Measurements from ENCODE around the gene DGKD. TPM values are rescaled to one million over a fixed set of nuclear protein-coding genes. Genes with fewer than 3 reads are reported as not detected.

DGKD gene
- polyA plus RNA-seq, 1 donor, result 20.7 TPM

DNA sequence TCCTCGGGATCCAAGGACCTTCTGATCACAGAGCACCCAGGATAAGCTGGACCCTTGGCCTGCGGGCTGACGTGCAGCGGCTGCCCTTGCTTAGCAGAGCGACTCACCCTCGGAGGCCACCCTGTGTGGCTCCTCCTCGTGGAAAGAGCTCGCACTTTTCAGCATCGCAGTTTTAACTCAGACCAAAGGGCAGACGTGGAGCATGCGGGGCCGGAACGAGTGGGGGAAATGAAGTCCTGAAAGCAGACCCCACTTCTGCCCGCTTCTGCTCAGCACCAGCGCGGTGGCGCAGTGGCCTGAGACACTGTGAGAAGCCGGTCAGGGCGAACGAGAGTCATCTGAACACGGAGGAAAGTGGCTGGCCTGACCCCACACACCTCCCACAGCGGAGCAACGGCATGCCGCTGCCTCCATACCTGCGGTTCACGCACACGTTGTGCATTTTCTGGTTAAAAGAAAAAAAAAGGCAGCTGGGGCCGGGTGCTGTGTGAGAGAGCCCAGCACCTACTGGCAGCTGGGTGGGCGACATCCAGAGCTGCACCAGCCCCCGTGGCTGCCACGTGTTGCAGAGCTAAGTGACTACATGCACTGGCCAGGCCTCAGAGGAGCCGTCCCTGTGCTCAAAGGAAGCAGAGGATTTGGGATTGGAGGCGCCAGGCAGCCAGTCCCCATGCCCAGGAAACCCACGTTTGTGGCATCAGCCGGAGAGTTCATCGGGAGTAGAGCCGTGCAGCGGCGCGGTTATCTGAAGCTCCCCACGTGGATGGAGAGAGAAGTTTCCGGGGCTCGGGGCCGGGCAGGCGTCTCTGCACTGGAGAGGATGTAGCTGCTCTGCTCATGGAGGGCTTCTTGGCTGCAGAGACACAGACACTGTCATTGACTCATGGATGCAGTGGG, 122.6 kb downstream of the DGKD start:
- Histone ChIP-seq H3K4me3 (ENCODE audit: low read length) (no peak overlapping the region), H3K36me3 (ENCODE audit: control insufficient read depth, insufficient read depth, low read length) (peaks cover 67% of the 10 kb centered on the region), H3K4me1 (ENCODE audit: control insufficient read depth, insufficient read depth, low read length) (no peaks in the 10 kb centered on the region), H3K27me3 (ENCODE audit: control insufficient read depth, insufficient read depth, low read length) (no peaks in the 10 kb centered on the region), H3K27ac (ENCODE audit: low read length) (no peak overlapping the region), H3K9me3 (ENCODE audit: control insufficient read depth, low read depth, low read length) (peaks cover 8% of the 10 kb centered on the region)
- DNase-seq, result no peak
- WGBS (ENCODE audit: insufficient coverage, low lambda C conversion rate), result 80% methylated on average over 1 of the region's 45 CpGs

DNA sequence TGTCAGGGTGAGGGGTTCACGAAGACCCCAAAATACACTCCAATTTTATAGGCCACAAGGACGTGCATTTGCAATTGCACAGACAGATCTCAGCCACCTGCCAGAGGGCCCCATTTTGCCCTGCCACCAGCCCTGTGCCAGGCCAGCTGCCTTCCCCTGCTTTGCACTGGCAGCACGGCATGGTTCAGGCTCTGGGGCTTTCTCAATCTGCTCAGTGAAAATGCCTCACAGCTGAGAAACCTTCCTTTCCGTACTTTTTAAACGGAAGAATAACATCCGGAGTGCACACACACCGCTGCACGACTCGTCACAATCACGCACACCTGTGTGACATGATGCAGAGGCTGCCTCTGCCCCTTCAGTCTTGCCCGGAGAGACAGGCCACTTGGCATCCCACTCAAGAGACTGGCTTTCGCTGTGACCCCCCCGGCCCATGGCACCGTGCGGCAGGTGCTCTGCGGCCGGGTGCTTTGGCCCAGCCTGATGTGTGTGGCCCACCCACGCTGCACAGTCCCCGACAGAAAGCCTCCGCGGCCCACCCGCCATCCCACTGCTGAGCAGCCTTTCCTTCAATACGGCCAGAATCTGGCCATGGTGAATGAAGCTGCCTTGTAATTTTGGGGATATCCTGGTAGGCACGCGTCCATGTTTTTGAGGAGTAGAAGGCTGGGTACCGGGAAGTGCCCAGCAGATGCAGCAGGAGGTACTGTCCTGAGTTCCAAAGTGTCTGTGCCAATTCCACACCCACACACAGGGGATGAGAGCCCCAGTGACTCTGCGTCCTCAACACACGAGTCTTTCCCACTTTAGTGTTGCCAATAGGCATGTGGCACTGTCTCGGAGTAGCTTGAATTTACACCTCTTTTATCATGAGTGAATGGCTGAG, 123.5 kb downstream of the DGKD start:
- 80% methylated on average over 1 of the region's 29 CpGs for WGBS (ENCODE audit: insufficient coverage, low lambda C conversion rate)
- peaks cover 64% of the 10 kb centered on the region for H3K36me3 ChIP-seq (ENCODE audit: control insufficient read depth, insufficient read depth, low read length)
- no peak for DNase-seq

DNA sequence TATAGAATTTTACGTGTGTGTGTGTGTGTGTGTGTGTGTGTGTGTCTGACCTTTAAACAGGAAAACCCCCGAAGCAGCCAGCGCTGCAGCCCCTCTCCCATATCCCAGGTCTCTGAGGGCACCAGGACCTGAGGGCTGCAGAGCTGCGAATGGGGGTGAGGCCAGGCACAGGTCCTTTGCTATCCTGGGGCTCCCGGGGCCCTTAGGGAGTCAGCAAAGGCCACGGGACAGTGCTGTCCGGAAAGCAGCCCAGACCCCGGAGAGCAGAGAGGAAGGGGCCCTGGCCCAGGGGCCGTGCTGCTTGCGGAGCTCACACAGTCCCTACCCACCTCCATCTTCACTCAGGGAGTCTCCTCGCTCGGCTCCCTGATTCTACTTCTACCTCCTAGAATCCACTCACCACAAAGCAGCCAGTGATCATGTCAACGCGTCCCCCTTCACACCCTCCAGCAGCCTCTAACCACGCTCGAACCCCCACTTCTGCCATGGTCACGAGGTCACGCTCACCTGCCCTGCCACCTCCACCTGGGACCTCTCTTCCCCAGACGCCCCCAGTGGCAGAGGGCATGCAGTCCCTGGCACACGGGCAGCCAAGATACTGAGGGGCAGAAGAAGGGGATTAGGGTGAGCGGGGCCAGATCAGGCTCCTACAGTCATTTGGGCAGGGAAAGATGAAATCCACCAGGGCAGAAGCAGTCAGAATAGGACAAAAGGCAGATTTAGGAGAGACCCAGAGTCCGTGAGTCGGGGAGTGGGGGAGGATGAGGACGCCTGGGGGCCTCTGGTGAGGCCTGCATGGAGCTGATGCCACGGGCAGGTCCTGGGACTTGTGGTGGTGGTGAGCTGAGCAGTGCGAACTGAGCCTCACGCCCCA, 125.6 kb downstream of the DGKD start:
- Histone ChIP-seq H3K4me1 (ENCODE audit: control insufficient read depth, insufficient read depth, low read length) (no peaks in the 10 kb centered on the region), H3K27me3 (ENCODE audit: control insufficient read depth, insufficient read depth, low read length) (no peaks in the 10 kb centered on the region), H3K9me3 (ENCODE audit: control insufficient read depth, low read depth, low read length) (peaks cover 8% of the 10 kb centered on the region), H3K27ac (ENCODE audit: low read length) (no peak overlapping the region), H3K4me3 (ENCODE audit: low read length) (no peak overlapping the region), H3K36me3 (ENCODE audit: control insufficient read depth, insufficient read depth, low read length) (peaks cover 83% of the 10 kb centered on the region)
- DNase-seq, result no peak
- WGBS (ENCODE audit: insufficient coverage, low lambda C conversion rate), result no CpG with 5 or more reads among the region's 27 CpGs

More for the DNA sequence above, 123.5 kb downstream of the DGKD start:
- Histone ChIP-seq H3K27ac (ENCODE audit: low read length) (no peak overlapping the region), H3K27me3 (ENCODE audit: control insufficient read depth, insufficient read depth, low read length) (no peaks in the 10 kb centered on the region), H3K9me3 (ENCODE audit: control insufficient read depth, low read depth, low read length) (peaks cover 8% of the 10 kb centered on the region), H3K4me1 (ENCODE audit: control insufficient read depth, insufficient read depth, low read length) (no peaks in the 10 kb centered on the region), H3K4me3 (ENCODE audit: low read length) (no peak overlapping the region)

DNA sequence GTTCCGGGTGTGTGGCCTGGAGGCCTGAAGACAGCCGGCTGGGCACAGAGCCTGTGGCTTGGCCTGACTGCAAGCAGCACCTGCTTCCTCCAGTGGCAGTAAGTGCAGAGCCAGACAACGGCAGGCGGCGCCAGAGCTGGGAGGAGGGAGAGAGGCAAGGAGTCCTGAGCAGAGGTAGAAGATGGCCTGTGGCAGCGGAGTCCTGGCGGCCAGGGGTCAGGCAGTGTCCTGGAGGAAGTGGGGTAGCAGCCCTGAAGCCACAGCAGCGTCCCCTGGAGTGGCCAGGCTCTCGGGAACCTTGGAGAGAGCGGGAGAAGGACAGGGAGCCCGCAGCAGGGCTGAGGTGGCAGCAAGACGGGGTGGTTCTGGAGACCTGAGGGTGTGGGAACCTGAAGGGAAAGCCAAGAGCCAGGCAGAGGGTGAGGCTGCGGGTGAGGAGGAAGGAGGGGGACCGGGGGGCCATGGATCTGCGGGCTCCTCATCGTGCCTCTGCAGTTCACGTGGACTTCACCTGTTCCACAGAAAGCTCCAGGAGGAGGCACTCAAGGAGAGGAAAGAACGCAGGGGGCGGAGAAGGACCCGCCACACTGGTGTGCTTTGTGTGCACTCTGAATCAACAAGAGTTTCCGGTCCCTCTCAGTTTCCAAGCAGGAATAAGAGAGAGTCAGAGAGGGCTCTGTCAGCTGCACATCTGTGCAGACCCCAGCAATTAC, 126.4 kb downstream of the DGKD start:
- peaks cover 5% of the 10 kb centered on the region for H3K9me3 ChIP-seq (ENCODE audit: control insufficient read depth, low read depth, low read length)
- H3K27me3 ChIP-seq (ENCODE audit: control insufficient read depth, insufficient read depth, low read length), result no peaks in the 10 kb centered on the region
- WGBS (ENCODE audit: insufficient coverage, low lambda C conversion rate), result no CpG with 5 or more reads among the region's 21 CpGs
- no peaks in the 10 kb centered on the region for H3K4me1 ChIP-seq (ENCODE audit: control insufficient read depth, insufficient read depth, low read length)
- H3K4me3 ChIP-seq (ENCODE audit: low read length), result no peak overlapping the region
- no peak for DNase-seq
- H3K27ac ChIP-seq (ENCODE audit: low read length), result no peak overlapping the region
- peaks cover 87% of the 10 kb centered on the region for H3K36me3 ChIP-seq (ENCODE audit: control insufficient read depth, insufficient read depth, low read length)

DNA sequence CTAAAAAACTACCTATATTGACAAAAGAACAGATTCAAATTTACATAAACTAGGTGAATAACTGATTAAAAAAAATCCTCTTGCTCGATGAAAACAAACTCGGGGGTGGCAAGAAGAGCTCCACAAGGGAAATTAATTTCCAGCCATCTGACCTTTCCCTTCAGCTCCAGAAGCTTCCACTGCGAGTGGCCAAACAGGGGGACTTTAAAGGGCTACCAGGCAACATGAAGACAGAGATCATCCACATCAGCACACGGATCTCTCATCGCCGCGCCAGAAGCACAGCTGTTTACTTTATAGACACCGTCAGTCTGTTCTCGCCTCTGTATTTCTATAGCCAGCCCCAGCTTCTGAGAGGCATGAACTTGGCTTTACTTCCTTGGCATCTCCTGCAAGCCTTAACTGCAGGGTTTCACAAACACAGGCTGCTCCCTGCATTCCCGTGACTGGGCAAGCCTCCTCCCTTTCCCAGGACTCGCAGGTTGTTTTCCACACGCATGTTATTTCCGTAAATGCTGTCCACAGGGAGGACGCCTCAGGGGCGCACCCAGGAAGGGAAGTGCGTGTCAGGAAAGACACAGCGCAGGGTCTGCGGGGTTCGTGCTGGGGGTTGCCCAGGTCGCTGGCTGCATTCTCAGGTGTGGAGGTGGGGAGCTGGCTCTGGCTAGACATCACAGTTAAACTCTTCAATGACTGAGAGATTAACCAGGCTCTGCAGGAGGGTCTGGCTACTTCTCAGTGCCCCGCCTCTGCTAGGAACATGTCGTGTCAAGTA, 127.3 kb downstream of the DGKD start:
- H3K27me3 ChIP-seq (ENCODE audit: control insufficient read depth, insufficient read depth, low read length), result no peaks in the 10 kb centered on the region
- H3K27ac ChIP-seq (ENCODE audit: low read length), result no peak overlapping the region
- H3K4me1 ChIP-seq (ENCODE audit: control insufficient read depth, insufficient read depth, low read length), result no peaks in the 10 kb centered on the region
- 96% methylated on average over 4 of the region's 22 CpGs for WGBS (ENCODE audit: insufficient coverage, low lambda C conversion rate)
- peaks cover 87% of the 10 kb centered on the region for H3K36me3 ChIP-seq (ENCODE audit: control insufficient read depth, insufficient read depth, low read length)
- H3K4me3 ChIP-seq (ENCODE audit: low read length), result no peak overlapping the region
- H3K9me3 ChIP-seq (ENCODE audit: control insufficient read depth, low read depth, low read length), result peaks cover 5% of the 10 kb centered on the region
- DNase-seq, result no peak

DNA sequence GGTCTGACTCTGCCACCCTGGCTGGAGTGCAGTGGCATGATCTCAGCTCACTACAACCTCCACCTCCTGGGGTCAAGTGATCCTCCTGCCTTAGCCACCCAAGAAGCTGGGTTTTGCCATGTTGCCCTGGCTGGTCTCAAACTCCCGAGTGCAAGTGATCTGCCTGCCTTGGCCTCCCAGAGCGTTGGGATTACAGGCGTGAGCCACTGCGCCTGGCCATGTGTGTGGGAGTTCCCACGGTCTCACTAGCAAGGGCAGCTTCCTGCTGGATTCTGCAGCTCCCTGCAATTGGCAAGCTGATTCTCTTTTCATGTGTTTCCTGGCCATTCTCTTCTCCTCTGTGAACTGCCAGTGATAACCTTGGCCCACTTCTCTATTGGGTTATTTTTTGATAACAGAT, 128.3 kb downstream of the DGKD start:
- no CpG with 5 or more reads among the region's 5 CpGs for WGBS (ENCODE audit: insufficient coverage, low lambda C conversion rate)
- H3K27ac ChIP-seq (ENCODE audit: low read length), result no peak overlapping the region

DNA sequence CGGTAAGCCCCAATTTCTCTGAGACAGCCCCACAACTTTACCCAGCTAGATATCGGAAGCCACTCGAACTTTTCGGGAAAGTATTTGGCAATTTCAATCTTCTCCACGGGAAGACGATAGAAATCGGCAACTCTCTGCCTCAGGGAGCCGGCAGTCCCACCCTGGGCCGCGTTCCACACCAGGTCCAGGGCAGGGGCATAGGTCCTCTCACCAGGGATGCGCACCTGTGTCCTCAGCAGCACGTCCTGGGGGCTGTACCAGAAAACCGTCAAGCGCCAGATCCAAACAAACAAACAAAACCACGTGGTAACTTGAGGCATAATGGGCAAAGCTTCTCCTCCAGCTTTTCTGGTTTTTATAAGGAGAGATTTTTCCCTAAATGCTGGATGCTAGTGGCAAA, 131.4 kb downstream of the DGKD start:
- no peak overlapping the region for H3K4me3 ChIP-seq (ENCODE audit: low read length)
- H3K9me3 ChIP-seq (ENCODE audit: control insufficient read depth, low read depth, low read length), result no peaks in the 10 kb centered on the region
- H3K27me3 ChIP-seq (ENCODE audit: control insufficient read depth, insufficient read depth, low read length), result no peaks in the 10 kb centered on the region
- H3K27ac ChIP-seq (ENCODE audit: low read length), result no peak overlapping the region
- WGBS (ENCODE audit: insufficient coverage, low lambda C conversion rate), result no CpG with 5 or more reads among the region's 15 CpGs
- no peak for DNase-seq
- peaks cover 67% of the 10 kb centered on the region for H3K36me3 ChIP-seq (ENCODE audit: control insufficient read depth, insufficient read depth, low read length)
- no peaks in the 10 kb centered on the region for H3K4me1 ChIP-seq (ENCODE audit: control insufficient read depth, insufficient read depth, low read length)

More for the DNA sequence above, 128.3 kb downstream of the DGKD start:
- no peaks in the 10 kb centered on the region for H3K4me1 ChIP-seq (ENCODE audit: control insufficient read depth, insufficient read depth, low read length)
- H3K27me3 ChIP-seq (ENCODE audit: control insufficient read depth, insufficient read depth, low read length), result no peaks in the 10 kb centered on the region
- peaks cover 80% of the 10 kb centered on the region for H3K36me3 ChIP-seq (ENCODE audit: control insufficient read depth, insufficient read depth, low read length)
- no peak for DNase-seq
- H3K4me3 ChIP-seq (ENCODE audit: low read length), result no peak overlapping the region
- peaks cover 3% of the 10 kb centered on the region for H3K9me3 ChIP-seq (ENCODE audit: control insufficient read depth, low read depth, low read length)

DNA sequence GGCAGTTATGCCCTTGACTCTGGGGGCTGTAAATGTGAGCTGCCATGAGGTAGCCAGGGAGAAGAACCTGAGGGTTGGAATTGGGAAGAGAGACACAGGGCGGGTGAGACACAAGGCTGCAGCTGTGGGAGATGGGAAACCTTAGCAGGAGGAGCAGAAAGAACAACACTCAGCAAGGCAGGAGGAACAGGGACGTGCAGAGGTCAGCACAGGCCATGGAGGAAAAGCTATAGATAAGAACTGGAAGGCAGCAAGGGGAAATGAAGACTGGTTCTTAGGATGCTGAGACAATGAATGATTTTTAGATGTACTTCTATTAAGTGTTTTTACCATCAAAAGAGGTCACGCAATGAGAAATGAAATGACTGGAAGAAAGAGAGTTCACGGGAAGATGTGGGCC, 132.1 kb downstream of the DGKD start:
- H3K36me3 ChIP-seq (ENCODE audit: control insufficient read depth, insufficient read depth, low read length), result peaks cover 69% of the 10 kb centered on the region
- no peaks in the 10 kb centered on the region for H3K4me1 ChIP-seq (ENCODE audit: control insufficient read depth, insufficient read depth, low read length)
- DNase-seq, result no peak
- no peak overlapping the region for H3K27ac ChIP-seq (ENCODE audit: low read length)
- 100% methylated on average over 2 of the region's 4 CpGs for WGBS (ENCODE audit: insufficient coverage, low lambda C conversion rate)
- no peaks in the 10 kb centered on the region for H3K27me3 ChIP-seq (ENCODE audit: control insufficient read depth, insufficient read depth, low read length)
- H3K9me3 ChIP-seq (ENCODE audit: control insufficient read depth, low read depth, low read length), result no peaks in the 10 kb centered on the region
- H3K4me3 ChIP-seq (ENCODE audit: low read length), result no peak overlapping the region

Data from large intestine (tissue), 3 donors.